Measurements from ENCODE around the gene MRAP.

The MRAP gene

DNA sequence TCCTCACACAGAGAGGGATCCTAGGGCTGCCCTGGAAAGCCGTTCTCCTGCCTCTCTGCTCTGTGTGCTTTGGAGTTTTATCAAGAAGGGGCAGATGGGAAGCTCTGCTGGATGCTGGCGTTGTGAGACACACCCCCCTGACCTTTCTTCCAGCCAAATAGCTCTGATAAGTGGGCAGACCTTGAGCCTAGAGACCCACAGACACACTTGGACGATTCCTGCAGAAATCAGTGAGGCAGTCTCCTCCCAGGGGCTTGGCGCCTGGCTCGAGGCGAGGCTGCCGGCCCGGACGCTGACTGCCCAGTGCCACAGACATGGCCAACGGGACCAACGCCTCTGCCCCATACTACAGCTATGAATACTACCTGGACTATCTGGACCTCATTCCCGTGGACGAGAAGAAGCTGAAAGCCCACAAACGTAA is at the start of gene MRAP:
Gene MRAP, plus strand, starts transcription at position 198 of the 424 bp plus-strand sequence. Its CDS starts 117 bp downstream, at position 315.
- DNase-seq, result no peak
- TF ChIP-seq, protein P1, sequence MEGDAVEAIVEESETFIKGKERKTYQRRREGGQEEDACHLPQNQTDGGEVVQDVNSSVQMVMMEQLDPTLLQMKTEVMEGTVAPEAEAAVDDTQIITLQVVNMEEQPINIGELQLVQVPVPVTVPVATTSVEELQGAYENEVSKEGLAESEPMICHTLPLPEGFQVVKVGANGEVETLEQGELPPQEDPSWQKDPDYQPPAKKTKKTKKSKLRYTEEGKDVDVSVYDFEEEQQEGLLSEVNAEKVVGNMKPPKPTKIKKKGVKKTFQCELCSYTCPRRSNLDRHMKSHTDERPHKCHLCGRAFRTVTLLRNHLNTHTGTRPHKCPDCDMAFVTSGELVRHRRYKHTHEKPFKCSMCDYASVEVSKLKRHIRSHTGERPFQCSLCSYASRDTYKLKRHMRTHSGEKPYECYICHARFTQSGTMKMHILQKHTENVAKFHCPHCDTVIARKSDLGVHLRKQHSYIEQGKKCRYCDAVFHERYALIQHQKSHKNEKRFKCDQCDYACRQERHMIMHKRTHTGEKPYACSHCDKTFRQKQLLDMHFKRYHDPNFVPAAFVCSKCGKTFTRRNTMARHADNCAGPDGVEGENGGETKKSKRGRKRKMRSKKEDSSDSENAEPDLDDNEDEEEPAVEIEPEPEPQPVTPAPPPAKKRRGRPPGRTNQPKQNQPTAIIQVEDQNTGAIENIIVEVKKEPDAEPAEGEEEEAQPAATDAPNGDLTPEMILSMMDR (IDR thresholded peaks at IDR 0.05; ENCODE audit: low read depth, low read length, missing control alignments), result no peak
- Histone ChIP-seq H3K36me3 (replicated peaks) (no peaks in the 10 kb centered on the region), H3K4me3 (ENCODE audit: low read depth, low read length) (no peak within 1 kb of the TSS), H3K27ac (no peak within 1 kb of the TSS), H3K27me3 (replicated peaks) (no peaks in the 10 kb centered on the region)
- in situ Hi-C loops (cut with HindIII; ENCODE audit: low pct_ligation_motif_present, low sequenced_read_pairs), result no loop called here

DNA sequence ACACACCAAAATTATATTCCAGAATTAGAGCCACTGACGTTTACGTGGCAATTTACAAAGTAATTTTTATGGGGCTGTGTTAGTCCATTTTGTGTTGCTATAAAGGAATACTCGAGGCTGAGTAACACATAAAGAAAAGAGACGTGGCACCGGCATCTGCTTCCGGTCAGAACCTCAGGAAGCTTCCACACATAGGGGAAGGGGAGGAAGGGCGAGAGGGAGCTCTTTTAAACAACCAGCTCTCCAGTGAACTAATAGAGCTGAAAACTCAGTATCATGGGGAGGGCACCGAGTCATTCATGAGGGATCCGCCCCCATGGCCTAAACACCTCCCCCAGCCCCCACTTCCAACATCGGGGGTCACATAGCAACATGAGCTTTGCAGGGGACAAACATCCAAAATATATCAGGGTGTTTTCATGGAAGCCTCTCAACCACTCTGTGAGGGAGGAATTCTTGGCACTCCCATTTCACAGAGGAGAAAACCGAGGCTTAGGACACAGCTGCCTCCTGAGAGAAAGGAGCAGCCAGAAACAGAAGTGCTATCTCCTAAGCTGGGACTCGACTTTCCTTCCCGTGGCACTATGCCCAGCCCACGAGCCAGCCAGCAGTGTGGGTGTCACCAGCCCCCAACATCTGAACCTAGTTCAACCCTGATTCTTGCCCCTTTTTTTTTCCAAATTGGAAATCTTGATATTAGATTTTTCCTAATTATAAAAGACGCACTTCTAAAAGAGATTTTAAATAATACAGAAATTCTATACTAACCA is 49.0 kb upstream of the MRAP start:
- Histone ChIP-seq H3K27me3 (replicated peaks) (peaks cover 2% of the 10 kb centered on the region), H3K27ac (no peak overlapping the region), H3K4me3 (ENCODE audit: low read depth, low read length) (no peak overlapping the region), H3K36me3 (replicated peaks) (no peaks in the 10 kb centered on the region)
- DNase-seq, result no peak
- in situ Hi-C loops (cut with HindIII; ENCODE audit: low pct_ligation_motif_present, low sequenced_read_pairs), result no loop called here
- TF ChIP-seq, protein P1 (IDR thresholded peaks at IDR 0.05; ENCODE audit: low read depth, low read length, missing control alignments), result no peak

DNA sequence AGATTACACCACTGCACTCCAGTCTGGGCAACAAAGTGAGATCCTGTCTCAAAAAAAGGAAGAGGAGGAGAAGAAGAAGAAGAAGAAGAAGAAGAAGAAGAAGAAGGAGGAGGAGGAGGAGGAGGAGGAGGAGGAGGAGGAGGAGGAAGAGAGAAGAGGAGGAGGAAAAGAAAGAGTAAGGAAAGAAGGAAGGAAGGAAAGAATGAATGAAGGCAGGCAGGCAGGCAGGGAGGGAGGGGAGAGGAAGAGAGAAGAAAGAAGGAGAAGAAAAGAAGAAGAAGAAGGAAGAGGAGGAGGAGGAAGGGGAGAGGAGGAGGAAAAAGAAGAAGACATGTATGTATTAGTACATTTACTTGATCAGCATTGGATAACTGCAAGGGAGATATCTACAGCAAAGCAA is 46.5 kb upstream of the MRAP start:
- Histone ChIP-seq H3K27me3 (replicated peaks) (peaks cover 2% of the 10 kb centered on the region), H3K4me3 (ENCODE audit: low read depth, low read length) (no peak overlapping the region), H3K36me3 (replicated peaks) (no peaks in the 10 kb centered on the region), H3K27ac (no peak overlapping the region)
- DNase-seq, result no peak
- TF ChIP-seq, protein P1 (IDR thresholded peaks at IDR 0.05; ENCODE audit: low read depth, low read length, missing control alignments), result no peak
- in situ Hi-C loops (cut with HindIII; ENCODE audit: low pct_ligation_motif_present, low sequenced_read_pairs), result no loop called here

DNA sequence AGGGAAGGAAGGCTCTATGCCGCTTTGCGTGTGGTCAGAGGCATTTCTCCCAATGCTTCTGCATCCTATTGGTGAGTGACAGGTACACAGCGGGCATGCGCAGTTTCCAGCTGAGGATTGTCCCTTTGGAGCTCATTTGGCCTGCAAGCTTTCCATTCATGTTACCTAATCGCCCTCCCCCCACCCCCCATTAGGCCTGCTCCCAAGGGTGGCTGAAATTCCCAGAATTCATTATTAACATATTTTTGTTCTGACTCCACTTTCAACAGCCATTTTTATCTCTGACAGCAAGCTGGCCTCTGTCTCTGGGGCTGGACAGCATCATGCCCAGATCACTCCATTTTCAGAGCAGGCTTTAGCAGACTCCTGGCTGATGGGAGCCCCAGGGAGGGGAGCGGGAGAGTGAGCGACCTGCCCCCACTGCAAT is 45.4 kb upstream of the MRAP start:
- TF ChIP-seq, protein P1 (IDR thresholded peaks at IDR 0.05; ENCODE audit: low read depth, low read length, missing control alignments), result no peak
- no peaks in the 10 kb centered on the region for H3K36me3 ChIP-seq (replicated peaks)
- no peaks in the 10 kb centered on the region for H3K27me3 ChIP-seq (replicated peaks)
- H3K27ac ChIP-seq, result no peak overlapping the region
- in situ Hi-C loops (cut with HindIII; ENCODE audit: low pct_ligation_motif_present, low sequenced_read_pairs), result no loop called here
- H3K4me3 ChIP-seq (ENCODE audit: low read depth, low read length), result no peak overlapping the region
- DNase-seq, result no peak

DNA sequence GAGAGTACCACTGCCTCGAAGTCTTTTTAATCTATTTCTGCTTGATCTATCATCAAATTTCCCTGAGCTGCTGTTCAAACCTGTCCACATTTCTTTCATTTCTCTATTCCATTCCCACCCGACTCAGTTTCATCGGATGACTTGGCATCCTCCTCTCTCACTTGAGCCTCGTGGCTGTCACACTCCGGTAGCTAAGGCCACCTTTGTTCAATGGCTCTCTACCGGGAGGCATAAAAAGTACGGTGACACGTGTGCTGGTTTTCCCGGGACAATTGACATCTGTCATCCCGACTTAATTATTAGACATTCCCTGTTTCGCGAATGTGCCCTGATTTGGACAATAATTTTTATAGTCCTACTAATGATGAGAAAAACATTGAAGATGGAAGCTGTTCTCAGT is 42.4 kb upstream of the MRAP start:
- TF ChIP-seq, protein P1 (IDR thresholded peaks at IDR 0.05; ENCODE audit: low read depth, low read length, missing control alignments), result no peak
- DNase-seq, result no peak
- H3K27me3 ChIP-seq (replicated peaks), result no peaks in the 10 kb centered on the region
- no peak overlapping the region for H3K27ac ChIP-seq
- no peak overlapping the region for H3K4me3 ChIP-seq (ENCODE audit: low read depth, low read length)
- H3K36me3 ChIP-seq (replicated peaks), result no peaks in the 10 kb centered on the region
- in situ Hi-C loops (cut with HindIII; ENCODE audit: low pct_ligation_motif_present, low sequenced_read_pairs), result no loop called here

All from brain microvascular endothelial cell (primary cell).